Fibroblast of the conjunctiva (primary cell): ENCODE data around the gene NAV3.
"Not testable (repeated sequence)": the region's sequence is repeated elsewhere in the genome, so short reads cannot be mapped to it uniquely, and the experiment has no call there.

Experiments
- DNase-seq: peaks from one replicate; pipeline ENCODE4 v3.0.0-alpha.2; 2010; ENCODE audit warnings: low read depth

The NAV3 gene

GRCh38 chr12:78055545-78055944 is 224.9 kb downstream of the NAV3 start:
- no peak for DNase-seq

- DNase-seq, result no peak
Observed at GRCh38 chr12:78057075-78057474, 226.4 kb downstream of the NAV3 start.

GRCh38 chr12:78060186-78060585 is 229.5 kb downstream of the NAV3 start:
- peak; percentile 10 for DNase-seq

DNA sequence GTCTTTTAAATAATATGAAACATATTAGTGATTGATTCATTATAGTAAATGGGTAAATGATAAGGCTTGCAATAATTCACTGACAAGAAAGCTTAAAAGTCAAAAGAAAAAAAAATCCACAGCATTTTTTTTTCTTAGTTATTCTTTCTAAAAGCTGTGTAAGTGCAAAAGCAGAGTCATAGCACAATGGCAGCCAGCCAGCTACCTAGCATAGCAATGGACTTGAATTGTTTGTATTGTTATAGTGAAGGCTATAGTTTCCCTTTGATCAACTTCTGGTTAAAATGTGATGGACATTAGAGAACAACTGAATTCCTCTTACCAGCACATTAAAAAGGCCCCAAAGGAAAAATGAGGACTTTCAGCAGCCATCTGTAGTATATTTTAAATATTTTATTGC is 232.1 kb downstream of the NAV3 start:
- peak; percentile 54 for DNase-seq

- no peak for DNase-seq
Observed at GRCh38 chr12:78081590-78082314, 251.1 kb downstream of the NAV3 start.

DNA sequence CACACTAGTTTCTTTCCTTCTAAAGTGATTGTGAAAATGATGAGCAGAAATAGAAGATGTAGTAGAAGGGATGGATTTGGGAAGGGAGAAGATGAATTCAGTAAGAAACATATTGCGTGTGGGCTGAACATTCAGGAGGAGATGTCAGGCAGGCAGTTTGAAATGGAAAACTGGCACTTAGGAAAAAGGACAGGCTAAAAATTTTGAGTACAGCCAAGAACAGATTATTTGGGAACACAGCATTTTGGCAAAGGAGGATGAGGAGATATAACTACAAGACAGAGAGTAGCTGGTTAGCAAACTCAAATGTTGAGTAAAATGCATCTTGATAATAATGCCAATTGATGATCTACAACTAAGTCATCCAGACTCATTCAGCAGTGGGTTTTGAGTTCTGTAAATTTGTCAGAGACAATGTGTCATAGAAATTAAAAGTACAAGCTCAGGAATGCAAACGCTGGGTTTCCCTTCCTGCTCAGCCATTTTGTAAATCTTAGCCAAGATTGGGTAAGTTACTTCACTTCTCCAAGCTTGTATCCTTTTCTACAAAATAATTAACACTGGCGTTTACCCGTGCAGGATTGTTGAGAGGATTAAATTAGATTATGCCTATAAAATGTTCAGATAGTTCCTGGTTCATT is 255.0 kb downstream of the NAV3 start:
- no peak for DNase-seq

DNA sequence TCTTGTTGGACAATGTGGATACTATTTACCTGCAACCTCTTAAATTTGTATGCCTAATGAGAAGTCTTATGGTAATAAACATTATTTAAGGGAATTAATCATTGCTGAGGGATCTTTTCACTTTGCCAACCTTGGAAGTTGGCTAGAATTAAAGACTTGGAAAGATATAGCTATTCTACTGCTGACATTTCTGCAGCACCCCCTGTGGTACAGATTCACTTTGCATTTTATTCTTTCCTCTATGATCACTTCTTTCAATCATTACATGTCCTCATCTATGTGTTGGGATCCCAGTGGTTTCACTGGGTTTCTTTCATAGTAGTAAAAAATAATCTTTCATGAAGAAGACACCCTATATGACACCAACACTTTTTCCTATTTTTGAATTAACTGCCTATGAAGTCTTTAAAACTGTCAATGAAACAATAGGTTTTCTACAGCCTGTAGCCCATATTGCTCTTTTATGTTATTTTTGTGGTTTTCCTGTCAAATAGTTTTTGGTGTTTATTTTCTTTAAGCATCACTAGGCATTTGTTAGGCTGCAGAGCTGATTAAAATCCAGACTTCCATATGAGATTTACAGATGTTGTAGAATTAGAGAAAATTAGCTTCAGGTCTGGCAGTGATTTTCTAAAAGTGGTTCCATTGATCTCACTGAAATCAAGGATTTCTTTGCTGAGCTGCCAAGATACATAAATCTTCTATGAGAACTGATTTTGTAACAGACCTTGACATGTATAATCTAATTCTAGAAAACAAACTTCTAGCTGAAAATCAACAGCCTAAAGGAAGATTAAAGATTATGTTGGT is 256.1 kb downstream of the NAV3 start:
- no peak for DNase-seq

- no peak for DNase-seq
Observed at GRCh38 chr12:78087363-78087675, 256.6 kb downstream of the NAV3 start.

- no peak for DNase-seq
Observed at GRCh38 chr12:78088391-78088832, 257.7 kb downstream of the NAV3 start.

GRCh38 chr12:78090266-78090665 is 259.6 kb downstream of the NAV3 start:
- no peak for DNase-seq

GRCh38 chr12:78095623-78096022 is 264.9 kb downstream of the NAV3 start:
- DNase-seq, result no peak

DNA sequence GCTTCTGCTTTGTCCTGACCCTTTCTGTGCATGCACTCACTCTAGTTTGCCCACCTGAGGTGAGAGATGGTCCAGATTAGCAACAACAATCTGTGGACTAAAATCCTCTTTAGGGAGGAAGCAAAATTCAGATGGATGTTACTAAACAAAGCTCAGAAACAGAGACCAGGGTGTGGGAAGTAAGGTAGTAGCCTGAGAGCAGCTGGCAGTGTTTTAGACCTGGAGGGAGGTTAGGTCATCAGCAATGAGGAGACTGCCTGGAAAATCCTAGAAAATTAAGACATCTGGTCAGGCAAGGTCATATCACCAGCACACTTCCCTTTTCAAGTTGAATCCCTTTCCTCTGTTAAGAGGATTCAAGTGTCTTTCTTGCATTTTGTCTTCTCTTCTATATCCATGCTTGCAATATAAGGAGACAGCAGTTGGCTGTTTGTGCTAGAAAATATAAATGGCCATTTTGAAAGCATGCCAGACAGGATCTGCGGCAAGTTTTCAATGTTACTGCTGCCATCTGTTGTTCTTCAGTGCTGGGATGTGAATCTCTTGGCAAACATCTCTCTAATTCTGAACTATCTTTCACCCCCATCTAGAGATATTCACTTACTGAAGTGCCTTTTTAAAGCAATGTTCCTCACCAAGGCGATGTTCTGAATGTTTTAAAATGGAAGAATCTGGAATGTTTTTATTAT is 266.4 kb downstream of the NAV3 start:
- DNase-seq, result peak; percentile 41

DNA sequence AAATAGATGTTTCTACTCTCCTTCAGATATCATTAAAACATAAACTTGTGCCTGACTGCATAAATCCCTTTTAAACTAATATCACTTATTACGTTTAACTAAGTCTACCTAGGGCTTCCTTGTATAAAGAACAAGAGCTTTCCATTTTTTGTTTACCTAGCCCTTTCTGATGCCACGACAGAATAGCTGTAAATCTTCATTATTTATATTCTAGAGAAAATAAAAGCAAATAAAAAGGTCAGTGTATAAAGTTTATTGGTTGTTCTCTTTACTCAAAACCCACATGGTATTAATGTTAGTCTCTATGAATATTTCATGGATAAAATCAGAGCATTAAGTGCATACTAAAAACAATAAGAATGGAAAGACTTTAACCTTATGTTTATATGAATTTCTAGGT is 269.1 kb downstream of the NAV3 start:
- DNase-seq, result no peak

- DNase-seq, result no peak
Observed at GRCh38 chr12:78101113-78101876, 270.6 kb downstream of the NAV3 start.

DNA sequence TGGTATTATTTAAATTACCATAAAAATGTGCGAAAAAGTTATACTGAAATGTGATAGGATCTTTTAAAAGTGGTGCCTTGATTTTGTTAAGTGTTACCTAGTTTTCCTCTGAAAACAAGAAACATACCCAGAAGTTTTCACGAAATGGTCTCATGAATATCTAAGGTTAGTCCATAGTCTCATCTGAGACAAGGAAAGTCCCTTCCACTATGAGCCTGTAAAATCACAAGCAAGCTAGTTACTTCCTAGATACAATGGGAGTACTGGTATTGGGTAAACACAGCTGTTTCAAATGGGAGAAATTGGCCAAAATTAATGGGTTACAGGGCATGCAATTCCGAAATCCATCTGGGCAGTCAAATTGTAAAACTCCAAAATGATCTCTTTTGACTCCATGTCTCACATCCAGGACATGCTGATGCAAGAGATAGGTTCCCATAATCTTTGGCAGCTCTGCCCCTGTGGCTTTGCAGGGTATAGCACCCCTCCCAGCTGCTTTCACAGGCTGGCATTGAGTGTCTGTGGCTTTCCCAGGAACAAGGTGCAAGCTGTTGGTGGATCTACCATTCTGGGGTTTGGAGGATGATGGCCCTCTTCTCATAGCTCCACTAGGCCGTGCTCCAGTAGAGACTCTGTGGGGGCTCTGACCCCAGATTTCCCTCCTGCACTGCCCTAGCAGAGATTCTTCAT is 271.4 kb downstream of the NAV3 start:
- DNase-seq, result no peak

GRCh38 chr12:78102801-78103200 is 272.1 kb downstream of the NAV3 start:
- DNase-seq, result not testable (repeated sequence)

DNA sequence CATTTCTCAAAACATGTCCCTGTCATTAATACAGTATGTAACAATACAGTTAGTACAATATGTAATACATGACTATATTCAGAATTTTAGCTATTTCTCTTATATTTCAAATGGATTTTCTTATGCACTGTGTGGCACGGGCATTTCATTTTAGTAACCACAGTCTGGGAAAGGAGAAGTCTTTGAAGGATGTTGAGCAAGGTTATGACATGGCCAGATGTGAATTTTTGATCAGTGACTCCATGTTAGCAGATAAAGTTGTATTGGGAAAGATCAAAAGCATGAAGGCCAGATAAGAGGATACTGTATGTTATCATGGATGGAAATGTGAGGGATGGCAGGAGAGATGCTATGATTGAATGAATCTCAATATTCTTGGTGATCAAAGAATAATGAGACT is 285.2 kb downstream of the NAV3 start:
- no peak for DNase-seq

DNA sequence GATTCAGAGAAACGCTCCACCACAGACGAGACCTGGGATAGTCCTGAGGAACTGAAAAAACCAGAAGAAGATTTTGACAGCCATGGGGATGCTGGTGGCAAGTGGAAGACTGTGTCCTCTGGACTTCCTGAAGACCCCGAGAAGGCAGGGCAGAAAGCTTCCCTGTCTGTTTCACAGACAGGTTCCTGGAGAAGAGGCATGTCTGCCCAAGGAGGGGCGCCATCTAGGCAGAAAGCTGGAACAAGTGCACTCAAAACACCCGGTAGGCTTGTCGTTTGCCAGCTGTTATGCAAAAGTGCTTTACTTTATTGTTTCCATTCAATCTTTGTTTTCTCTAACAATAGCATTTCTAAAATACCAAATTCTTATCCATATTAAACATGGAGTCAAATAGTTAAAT is 287.3 kb downstream of the NAV3 start:
- no peak for DNase-seq

DNA sequence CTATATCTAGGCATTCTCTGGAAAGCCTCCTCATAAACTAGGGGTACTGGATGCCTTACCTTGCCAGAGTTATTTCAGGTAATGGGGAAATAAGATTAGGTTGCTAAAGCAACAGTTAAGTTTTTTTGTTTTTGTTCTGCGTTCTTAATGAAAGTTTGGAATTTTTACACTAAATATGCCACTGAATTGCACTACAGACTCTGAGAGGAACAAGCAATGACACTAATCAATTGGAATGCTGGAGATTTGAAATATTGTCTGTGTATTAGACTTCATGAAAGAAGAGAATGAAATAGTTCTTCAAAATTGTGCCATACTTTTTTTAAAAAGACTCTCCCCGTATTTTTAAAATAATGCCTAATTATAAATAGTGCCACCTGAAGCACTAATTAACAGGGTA is 287.8 kb downstream of the NAV3 start:
- DNase-seq, result no peak

DNA sequence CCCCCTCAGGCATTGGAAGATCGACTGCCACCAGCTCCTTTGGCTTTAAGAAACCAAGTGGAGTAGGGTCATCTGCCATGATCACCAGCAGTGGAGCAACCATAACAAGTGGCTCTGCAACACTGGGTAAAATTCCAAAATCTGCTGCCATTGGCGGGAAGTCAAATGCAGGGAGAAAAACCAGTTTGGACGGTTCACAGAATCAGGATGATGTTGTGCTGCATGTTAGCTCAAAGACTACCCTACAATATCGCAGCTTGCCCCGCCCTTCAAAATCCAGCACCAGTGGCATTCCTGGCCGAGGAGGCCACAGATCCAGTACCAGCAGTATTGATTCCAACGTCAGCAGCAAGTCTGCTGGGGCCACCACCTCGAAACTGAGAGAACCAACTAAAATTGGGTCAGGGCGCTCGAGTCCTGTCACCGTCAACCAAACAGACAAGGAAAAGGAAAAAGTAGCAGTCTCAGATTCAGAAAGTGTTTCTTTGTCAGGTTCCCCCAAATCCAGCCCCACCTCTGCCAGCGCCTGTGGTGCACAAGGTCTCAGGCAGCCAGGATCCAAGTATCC is 288.7 kb downstream of the NAV3 start:
- no peak for DNase-seq

- DNase-seq, result no peak
Observed at GRCh38 chr12:78120306-78120705, 289.6 kb downstream of the NAV3 start.
